Lower leg skin (tissue), 3 donors: Measurements from ENCODE around the gene CTTNBP2.

ENCODE experiments used
- CTCF ChIP-seq, 3 donors: fragments of 450-650 bp; IDR thresholded peaks; one replicate each; pipeline ENCODE4 v1.5.1; 2016; ENCODE audit warnings: antibody characterized with exemption in 3 of 3, mild to moderate bottlenecking in 3 of 3, moderate library complexity in 2 of 3
- POLR2A ChIP-seq, 2 donors: fragments of 450-650 bp; IDR thresholded peaks; one replicate each; pipeline ENCODE4 v1.6.1; 2016 to 2017; ENCODE audit warnings: antibody characterized with exemption in 2 of 2, mild to moderate bottlenecking in 1 of 2, moderate library complexity in 1 of 2

- TF ChIP-seq CTCF (IDR thresholded peaks at IDR 0.05) (no peak), POLR2A (IDR thresholded peaks at IDR 0.05) (no peak)
These were observed 134.2 kb downstream of the CTTNBP2 start for GRCh38 chr7:117739085-117739484.
